Measurements from ENCODE around the gene RASL11B.
"Not testable (repeated sequence)": the region's sequence is repeated elsewhere in the genome, so short reads cannot be mapped to it uniquely, and the experiment has no call there.

Gene RASL11B, protein sequence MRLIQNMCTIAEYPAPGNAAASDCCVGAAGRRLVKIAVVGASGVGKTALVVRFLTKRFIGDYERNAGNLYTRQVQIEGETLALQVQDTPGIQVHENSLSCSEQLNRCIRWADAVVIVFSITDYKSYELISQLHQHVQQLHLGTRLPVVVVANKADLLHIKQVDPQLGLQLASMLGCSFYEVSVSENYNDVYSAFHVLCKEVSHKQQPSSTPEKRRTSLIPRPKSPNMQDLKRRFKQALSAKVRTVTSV

DNA sequence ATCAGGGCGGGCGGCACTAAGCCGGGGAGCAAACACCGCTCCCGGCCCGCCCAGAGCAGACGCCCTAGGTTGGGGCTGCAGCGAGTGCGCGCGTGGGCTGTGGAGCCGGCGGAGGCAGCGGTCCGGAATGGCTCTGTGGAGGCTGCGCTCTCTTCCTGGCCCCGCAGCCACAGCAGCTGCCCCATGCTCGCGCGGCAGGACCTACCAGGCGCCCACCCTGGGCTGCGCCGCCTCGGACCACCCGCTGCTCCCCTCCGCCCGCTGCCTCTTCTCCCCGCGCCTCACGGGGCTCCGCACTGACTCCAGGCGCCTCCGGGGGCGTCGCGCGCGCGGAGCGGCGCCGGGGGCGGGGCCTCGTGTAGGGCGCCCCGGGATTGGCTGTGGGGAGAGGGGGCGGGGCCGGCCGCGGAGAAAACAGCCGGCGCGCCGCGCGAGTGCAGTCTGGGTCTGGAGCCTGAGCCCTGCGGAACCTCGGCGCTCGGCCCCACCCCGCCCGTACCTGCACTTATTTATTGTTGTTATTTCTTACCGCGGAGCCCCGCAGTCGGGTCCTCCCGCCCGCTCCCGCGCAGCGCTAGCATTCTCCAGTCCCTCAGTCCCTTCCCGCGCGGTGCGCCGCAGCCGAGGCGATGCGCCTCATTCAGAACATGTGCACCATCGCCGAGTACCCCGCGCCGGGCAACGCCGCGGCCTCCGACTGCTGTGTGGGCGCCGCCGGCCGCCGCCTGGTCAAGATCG lies at the start of gene RASL11B:
TSS of gene RASL11B (plus strand) at position 439 of the 738 bp plus-strand sequence. CDS start at position 630, 191 bp downstream.
- peak in 56 of 58 donors; percentile 16 to 88 (median 74) for DNase-seq

DNA sequence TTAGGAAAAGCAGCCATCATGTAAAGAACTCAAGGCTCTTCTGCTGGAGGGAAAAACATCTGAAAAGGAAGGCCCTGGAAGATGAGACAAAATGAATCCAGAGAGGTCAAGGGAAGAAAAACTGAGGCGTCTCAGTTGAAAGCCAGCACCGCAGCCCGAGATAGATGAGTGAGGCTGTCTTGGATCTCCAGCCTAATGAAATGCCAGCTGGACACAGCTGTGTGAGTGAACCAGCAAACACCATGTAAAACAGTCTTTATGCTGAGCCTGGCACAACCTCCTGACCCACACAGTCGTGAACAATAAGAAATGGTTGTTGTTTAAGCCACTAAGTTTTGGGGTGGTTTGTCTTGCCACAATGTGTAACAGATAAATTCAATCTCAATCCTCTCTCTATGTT lies 48.6 kb upstream of the RASL11B start:
- DNase-seq = no peak

DNA sequence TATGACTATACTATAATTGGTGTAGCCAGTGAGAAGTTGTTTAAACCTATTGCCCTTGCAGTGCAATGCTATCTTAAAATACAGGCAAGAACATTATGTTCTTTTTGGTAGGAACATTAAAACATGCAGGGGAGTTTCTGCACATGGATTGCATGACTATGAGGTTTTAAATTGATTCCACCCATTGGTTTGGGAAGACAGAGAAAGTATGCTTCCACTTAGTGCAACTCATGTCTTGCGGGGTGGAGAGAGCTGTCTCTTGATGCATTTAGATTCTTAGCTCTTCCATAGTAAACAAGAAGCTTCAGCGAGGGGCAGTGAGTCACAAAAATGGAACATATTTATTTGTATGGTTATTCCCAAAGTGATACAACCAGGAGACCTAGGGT lies 39.5 kb upstream of the RASL11B start:
- no peak for DNase-seq

DNA sequence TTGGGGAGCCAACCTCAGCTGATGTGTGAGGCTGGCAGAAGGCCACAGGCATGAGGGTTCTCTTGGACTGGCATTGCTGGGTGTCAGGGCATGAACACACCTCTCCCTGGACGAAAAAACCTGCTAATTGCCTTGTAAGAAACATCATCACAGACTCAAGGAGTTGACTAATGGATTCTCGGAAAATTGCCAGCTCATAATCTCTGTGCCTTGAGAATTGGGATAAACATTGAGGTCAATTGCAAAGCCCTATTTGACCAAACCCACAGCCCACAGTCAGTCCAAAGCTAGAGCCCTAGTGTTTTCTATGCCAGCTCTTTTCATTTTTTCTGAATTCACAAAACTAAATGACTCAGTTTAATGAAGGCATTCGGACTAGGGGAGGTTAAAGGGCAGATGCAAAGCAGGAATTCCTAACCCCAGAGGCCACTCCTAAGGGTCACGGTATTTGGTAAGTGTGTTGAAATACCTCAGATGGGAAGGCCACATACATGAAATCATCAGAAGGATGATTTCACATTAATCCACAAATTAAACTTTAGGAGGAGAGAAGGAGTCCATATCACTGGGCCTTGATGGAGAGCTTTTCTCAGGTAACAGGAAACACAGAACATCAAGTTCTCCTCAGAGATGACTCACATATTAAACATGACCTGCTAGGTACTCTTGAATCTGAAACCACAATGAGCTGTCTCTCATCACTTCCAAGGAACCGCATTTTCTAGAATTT lies 39.0 kb upstream of the RASL11B start:
- no peak for DNase-seq

DNA sequence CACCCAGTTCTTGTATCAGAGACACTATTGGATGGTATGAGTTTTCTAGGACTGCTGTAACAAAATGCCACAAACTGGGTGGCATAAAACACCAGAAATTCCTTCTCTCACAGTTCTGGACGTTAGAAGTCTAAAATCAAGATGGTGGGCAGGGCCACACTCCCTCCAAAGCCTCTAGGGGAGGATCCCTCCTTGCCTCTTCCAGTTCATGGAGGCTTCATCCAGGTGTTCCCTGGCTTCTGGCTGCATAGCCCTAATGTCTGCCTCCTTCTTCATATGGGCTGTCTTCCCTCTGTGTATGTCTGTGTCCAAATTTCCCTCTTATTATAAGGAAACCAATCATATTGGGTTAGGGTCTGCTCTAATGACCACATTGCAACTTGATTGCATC lies 38.4 kb upstream of the RASL11B start:
- DNase-seq = no peak

DNA sequence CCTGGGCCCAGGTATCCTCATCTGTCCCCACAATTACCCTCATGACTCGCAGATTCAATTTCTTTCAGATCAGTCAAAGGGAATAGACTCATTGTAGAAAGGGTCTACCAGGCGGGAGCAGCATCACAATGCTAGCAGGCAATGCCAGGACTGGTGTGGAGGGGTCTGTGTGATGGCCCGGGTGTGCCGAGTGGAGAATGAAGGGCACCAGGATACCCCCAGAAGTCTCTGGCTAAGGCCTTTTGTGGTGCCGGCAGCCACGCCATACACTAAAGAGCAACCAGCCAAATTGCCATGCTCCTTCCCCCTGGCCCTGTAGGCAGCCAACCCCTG lies 37.9 kb upstream of the RASL11B start:
- no peak for DNase-seq

DNA sequence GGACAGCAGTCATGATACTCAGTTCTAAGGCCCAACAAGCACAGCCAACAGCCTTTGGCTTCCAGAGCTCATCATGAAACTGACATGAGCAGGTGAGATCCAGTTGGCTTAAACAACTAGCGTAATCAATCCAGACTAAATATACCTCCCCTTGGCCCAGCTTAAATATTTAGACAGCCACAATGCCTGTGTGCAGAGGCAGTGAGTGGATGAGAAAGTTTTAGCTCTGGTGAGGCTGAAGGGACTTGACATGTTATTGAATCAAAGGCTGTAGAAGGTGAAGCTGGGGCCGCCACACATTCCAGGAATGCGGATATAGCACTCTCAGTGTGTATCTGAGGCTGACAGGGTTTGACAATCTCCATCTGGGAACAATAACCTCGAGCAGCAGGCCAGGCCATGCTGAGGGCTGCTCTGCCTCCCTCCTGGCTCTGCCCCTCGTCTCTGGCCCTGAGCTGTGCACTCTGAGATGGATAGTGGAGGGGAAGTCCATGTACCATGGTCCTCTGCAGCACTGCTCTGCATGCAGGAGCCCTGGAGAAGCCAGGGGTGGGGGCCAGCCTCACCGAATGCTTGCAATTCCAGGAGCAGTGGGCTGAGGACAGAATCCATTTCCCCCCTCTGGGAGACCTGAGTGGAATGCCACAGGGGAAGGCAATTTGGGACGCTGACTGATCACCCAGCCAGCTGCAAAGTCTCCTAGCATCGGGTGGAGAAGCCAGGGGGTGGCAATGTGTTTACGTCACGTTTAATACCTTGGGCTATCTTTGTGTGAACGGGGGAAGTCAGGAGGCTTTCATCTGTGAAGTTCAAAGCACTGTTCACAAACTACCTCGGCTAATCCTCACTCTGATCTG lies 37.3 kb upstream of the RASL11B start:
- no peak for DNase-seq

DNA sequence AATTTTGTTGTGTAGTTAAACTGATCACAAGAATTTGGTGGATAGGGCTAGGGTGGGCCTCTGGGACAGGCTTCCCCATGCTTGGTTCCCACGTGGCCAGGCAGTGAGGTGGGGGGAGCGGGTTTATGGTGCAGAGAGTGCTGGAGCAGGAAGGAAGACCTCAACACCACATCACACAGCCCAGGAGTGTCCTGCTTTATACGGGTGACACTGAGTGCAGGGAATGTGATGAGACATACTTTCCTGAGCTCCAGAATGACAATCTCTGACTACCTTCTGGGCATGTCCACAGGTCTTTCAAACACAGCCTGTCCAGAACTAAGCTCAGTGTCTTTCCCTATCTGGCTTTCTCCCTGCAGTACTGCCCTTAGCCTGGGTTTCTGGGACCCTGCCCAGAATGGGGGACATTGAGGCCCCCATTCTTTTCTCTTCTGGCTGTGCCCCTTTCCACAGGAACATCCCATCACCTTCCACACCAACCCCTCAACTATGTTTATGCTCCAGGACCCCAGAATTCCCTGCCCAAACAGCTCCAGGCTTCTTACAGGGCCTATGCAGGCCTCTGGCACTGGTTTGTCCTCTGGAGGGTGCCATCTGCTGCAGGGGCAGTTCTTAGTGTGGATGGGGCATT lies 36.5 kb upstream of the RASL11B start:
- no peak for DNase-seq

DNA sequence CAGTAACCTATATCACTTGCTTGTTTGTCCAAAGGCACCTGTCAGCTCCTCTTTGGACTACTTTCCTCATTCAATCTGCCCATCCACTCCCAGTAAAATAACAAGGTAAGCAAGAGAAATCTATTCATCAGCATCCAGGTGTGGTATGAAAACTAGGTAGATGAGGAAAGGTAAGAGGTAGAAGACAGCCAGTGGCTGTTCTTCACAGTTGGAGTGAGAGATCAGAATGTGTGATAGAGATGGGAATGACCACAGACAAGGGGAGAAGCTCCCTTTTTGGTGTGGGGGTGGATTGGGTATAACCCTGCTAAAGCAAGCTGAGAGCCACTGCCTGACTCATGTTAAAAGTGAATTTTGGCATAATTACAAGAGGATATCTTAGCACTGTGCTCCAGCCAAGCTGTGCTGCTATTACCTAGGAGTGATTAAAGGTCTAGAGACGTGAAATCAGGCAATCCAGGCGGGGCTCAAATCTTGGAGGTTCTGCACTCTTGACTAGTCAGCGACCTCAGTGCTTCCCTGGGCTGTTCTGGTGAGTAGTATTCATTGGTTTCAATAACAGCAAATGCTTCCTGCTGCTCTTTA lies 28.1 kb upstream of the RASL11B start:
- no peak for DNase-seq

DNA sequence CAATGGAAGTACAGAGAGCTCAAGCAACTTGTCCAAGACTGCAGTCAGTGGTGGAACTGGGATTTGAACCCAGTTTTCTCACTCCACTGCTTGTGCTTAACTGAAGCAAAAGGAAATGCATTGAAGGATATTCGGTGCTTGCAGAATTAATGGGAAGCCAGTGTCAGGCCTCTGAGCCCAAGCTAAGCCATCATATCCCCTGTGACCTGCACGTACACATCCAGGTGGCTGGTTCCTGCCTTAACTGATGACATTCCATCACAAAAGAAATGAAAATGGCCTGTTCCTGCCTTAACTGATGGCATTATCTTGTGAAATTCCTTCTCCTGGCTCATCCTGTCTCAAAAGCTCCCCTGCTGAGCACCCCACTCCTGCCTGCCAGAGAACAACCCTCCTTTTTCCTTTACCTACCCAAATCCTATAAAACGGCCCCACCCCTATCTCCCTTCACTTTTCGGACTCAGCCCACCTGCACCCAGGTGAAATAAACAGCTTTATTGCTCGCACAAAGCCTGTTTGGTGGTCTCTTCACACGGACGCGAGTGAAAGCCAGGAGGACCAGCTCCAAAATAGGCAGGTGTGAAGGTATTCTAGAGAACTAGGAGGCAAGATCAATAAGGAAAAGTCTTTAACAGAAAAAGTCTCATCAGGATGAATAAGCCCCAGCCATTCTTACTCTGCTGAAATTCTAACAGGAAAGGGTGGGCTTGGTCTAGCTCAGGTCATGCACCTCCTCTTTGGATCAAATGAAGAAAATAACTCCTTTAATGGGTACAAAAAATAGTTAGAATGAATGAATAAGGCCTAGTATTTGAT lies 27.3 kb upstream of the RASL11B start:
- not testable (repeated sequence) for DNase-seq

DNA sequence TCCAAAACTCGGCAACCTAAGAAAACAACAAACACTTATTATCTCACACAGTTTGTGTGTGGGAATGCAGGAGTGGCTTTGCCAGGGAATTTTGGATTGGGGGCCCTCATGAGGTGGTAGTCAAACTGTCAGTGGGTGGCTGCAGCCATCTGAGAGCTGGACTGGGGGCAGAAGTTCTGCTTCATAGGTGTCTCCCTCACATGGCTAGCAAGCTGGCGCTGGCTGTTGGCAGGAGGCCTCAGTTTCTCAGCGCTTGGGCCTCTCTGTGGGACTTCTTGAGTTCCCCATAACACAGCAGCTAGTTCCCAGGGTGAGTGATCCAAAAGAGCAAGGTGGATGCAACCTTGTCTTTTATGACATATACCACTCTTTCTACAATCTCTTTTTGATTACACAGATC lies 26.0 kb upstream of the RASL11B start:
- DNase-seq = no peak

DNA sequence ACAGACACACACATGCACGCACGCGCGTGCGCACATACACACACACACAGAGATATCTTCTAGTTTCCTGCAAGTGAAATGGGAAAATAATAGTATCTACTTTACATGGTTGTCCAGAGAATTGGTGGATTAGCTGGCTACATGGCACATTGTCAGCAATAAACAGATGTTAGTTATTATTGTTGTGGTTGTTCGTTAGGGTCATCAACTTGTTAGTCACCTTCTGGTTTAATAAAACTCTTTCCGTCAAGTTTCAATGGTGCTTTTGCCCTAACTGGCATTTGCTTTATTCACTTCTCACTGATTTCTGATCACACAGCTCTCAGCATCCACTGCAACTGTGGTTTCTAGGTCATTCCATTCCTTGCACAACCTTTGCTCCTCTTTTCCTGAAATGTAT lies 25.4 kb upstream of the RASL11B start:
- DNase-seq = no peak

DNA sequence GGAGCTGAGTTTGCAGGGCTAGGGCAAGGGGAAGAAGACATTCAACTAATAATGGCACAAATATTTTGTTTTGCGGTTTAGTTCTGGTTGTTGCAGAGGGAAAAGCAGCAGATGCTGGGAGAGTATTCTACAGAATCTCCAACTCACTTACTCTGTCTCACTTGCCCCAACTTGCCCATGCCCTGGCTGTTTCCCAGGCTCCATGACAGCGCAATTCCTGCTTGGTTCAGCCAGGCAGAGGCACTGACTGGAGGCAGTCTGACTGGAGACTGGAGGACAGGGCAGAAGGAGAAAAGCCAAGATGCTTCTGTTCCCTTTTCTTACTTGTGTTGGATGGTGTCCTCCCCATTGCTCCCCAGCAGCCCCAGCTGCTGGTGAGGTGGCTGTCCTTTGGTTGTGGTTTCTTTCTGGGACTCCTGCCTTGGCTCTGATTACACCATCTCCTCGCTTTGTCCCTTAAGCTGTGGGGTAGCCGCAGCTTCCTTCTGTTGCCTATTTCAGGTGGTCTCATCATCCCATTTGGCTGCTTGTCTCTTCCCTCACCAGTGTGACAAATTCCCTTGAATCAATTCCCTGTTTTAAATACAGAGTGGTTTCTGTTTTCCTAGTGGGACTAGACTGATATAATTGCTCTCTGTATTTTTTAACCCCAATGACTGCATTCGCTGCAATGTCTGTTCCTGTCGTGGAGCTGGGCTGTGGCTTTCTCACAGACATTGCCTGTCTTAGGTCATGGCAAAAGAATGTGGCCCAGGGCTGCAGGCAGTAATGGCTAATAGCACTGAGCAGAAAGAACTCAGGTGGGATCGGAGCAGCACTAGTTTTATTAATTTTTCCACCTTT lies 24.2 kb upstream of the RASL11B start:
- no peak for DNase-seq

DNA sequence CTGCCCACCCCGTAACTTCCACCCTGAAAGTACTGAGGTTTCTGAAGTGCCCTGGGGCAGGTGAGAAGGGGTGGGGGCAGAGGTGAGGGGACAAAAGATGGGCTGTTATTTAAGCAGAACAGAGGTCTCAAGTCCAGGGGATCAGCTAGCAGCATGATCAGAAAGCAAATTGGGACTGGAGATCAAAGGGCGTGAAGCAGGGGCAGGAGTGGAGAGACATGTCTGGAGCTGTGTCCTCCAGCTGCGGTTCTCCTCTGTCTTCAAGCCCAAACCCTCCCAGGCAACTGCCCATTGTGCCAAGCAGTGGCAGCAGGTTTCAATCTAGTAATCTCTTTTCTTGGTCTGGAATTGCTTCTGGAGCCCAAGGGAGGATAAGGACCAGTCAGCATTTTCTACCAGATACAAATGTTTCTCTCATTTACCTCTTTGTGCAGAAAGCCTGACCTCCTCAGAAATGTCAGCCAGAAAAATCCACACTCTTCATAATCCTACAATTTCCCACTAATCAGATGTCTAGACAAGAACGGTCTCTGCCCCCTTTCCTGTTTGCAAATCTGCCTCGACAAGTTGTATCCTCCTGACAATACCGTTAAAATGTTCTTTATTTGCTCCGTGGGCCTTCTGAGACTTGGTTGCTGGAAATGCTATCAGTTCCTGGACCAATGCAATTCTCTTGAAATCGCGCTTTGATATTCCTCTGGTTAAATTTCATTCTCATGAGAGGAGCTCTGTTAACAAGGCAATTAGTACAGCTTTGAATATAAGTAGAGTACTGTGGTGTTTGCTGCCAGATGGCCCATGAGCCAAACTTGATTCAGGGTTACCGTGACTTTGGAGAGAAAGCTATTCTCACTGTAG lies 23.2 kb upstream of the RASL11B start:
- DNase-seq = peak in 1 of 58 donors; percentile 15

DNA sequence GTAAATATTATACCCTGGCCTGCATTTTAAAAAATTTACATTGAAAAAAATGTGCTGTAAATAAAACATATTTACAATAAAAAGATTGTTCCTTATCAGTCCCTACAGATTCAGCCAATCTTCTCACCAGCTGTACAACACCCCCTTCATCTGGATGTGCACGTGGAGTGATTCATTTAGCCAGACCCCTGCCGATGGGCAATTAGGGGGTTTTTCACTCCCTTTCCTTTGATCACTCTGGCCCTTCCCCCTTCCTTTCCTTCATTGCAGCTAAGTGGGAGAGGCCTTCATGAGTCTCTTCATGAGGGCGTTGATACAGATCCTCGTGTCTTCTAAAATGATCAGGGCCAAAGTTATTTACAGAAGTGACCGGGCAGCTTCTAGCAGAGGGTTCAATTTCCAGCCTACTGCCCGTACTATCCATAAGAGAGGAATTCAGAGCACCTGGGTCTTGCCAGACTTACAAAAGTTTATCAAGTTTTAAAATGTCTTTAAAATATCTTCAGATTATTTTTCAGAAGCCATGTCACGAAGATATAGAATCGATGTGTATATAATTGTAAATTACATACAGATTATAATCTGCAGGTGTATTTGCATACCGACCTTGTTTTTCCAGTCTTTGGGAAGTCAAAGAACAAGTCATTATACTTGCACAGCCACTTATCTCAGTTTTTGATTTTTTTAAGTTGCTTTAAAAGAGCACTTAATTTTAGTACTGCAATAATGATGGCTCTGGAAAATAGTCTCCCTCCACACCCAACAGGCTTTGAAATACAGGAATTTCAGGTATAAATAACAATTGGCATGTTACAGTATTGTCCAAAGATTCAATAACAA lies 21.4 kb upstream of the RASL11B start:
- no peak for DNase-seq

DNA sequence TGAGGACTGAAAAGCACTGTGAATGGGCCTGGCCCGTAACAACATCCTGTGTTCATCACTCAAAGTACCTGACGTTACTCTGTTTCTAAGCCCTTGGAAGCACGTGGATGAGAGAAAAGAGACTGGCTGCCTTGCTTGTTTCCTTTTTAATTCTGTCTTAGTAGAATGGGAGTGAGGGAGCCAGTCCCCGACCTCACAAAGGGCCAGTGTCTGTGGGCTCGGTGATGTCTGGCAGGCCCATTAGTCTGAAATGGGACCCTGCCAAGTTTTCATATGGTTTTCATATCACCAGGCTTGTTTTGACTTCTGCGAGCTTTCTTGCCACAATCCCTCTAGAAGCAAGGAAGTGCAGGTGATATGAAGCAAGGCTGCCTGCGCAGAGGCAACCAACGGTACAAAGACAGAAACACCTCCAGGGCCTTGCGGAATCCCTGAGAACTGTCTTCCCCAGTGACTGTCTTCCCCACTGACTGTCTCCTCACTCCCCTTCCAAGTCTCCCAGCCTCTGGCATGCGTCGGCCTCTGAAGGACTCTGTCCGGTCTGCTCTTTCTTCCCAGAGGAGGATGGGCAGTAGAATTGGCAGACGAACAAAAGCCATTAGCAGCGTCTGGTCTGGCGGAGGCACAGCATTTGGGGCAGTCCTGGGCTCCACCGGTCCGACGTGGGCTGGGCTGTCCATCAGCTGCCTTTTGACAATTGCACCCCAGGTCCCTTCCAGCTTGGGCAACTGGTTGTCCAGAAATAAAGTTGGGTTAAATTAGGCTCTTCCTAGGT lies 20.2 kb upstream of the RASL11B start:
- DNase-seq = peak in 21 of 58 donors; percentile 8 to 66 (median 30)

All from anterior cingulate cortex (tissue), 58 donors.